ENCODE data around the gene HS6ST2.

Gene HS6ST2

GRCh38 chrX:132737743-132738142 lies 220.7 kb downstream of the HS6ST2 start:
- no peak for DNase-seq

- no peak for DNase-seq
These were observed 226.2 kb downstream of the HS6ST2 start for GRCh38 chrX:132732236-132732635.

GRCh38 chrX:132730726-132731125 lies 227.7 kb downstream of the HS6ST2 start:
- no peak for DNase-seq

GRCh38 chrX:132730266-132730665 lies 228.2 kb downstream of the HS6ST2 start:
- DNase-seq: no peak

GRCh38 chrX:132728296-132728695 lies 230.1 kb downstream of the HS6ST2 start:
- DNase-seq: no peak

- DNase-seq: no peak
These were observed 239.9 kb downstream of the HS6ST2 start for GRCh38 chrX:132718431-132718958.

- no peak for DNase-seq
These were observed 242.4 kb downstream of the HS6ST2 start for GRCh38 chrX:132716006-132716405.

GRCh38 chrX:132714913-132715312 lies 243.5 kb downstream of the HS6ST2 start:
- no peak for DNase-seq

- DNase-seq: no peak
These were observed 246.1 kb downstream of the HS6ST2 start for GRCh38 chrX:132712350-132712749.

GRCh38 chrX:132710656-132711155 lies 247.7 kb downstream of the HS6ST2 start:
- no peak for DNase-seq

- DNase-seq: no peak
These were observed 249.9 kb downstream of the HS6ST2 start for GRCh38 chrX:132708529-132708928.

- DNase-seq: no peak
These were observed 253.7 kb downstream of the HS6ST2 start for GRCh38 chrX:132704769-132705168.

GRCh38 chrX:132694382-132694781 lies 264.0 kb downstream of the HS6ST2 start:
- DNase-seq: no peak

GRCh38 chrX:132692526-132692925 lies 265.9 kb downstream of the HS6ST2 start:
- no peak for DNase-seq

GRCh38 chrX:132692066-132692465 lies 266.4 kb downstream of the HS6ST2 start:
- DNase-seq: no peak

- no peak for DNase-seq
These were observed 268.5 kb downstream of the HS6ST2 start for GRCh38 chrX:132689612-132690563.

GRCh38 chrX:132685276-132685675 lies 273.2 kb downstream of the HS6ST2 start:
- no peak for DNase-seq

- DNase-seq: no peak
These were observed 281.2 kb downstream of the HS6ST2 start for GRCh38 chrX:132677233-132677716.

- DNase-seq: no peak
These were observed 281.8 kb downstream of the HS6ST2 start for GRCh38 chrX:132676561-132677186.

GRCh38 chrX:132676102-132676501 lies 282.3 kb downstream of the HS6ST2 start:
- DNase-seq: no peak

GRCh38 chrX:132673331-132673730 lies 285.1 kb downstream of the HS6ST2 start:
- no peak for DNase-seq

GRCh38 chrX:132671229-132671641 lies 287.2 kb downstream of the HS6ST2 start:
- DNase-seq: peak; percentile 8

- no peak for DNase-seq
These were observed 289.3 kb downstream of the HS6ST2 start for GRCh38 chrX:132669142-132669541.

GRCh38 chrX:132668178-132668577 lies 290.3 kb downstream of the HS6ST2 start:
- DNase-seq: no peak

Measured in EL (cell line).